ENCODE measurements around the gene TOB2.

Gene TOB2, protein sequence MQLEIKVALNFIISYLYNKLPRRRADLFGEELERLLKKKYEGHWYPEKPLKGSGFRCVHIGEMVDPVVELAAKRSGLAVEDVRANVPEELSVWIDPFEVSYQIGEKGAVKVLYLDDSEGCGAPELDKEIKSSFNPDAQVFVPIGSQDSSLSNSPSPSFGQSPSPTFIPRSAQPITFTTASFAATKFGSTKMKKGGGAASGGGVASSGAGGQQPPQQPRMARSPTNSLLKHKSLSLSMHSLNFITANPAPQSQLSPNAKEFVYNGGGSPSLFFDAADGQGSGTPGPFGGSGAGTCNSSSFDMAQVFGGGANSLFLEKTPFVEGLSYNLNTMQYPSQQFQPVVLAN

GRCh38 chr22:41446639-41447434 is at the start of gene TOB2:
TSS of gene TOB2 (minus strand) at chr22:41446801. CDS start at chr22:41437345, 9,456 bp downstream.
- peak; percentile 91 for DNase-seq (ENCODE audit: low read depth)

DNA sequence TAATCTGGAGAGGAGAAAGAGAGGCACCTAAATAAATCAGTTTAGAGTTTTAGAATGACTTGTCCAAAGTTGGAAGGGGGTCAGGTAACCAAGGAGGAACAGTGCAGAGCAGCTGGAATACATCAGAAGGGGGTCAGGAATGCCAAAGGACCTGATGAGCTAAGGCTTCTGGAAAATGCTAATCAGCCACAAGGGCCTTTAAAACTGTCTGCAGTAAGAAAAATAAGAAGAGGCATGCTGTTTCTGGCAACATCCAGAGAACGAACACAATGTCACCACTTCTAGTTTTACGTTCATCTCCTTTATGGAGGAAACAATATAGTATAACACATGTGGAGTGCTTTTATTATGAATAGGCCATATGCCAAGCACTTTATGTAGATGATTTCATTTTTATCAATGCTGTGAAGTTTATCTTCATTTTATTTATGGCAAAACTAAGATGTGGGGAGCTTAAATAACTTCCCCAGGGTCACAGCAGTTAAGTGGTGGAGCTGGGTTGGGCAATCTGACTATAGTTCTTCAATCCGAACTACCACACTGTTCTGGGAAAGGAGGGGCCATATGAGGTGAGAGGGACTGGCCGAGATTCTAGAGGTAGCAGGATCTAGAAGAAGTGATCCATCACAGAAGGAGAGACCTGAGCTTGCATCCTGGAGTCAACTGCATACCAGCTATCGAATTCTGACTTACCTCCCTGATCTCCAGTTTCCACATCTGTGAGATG is 44.9 kb upstream of the TOB2 start:
- no peak for DNase-seq (ENCODE audit: low read depth)

DNA sequence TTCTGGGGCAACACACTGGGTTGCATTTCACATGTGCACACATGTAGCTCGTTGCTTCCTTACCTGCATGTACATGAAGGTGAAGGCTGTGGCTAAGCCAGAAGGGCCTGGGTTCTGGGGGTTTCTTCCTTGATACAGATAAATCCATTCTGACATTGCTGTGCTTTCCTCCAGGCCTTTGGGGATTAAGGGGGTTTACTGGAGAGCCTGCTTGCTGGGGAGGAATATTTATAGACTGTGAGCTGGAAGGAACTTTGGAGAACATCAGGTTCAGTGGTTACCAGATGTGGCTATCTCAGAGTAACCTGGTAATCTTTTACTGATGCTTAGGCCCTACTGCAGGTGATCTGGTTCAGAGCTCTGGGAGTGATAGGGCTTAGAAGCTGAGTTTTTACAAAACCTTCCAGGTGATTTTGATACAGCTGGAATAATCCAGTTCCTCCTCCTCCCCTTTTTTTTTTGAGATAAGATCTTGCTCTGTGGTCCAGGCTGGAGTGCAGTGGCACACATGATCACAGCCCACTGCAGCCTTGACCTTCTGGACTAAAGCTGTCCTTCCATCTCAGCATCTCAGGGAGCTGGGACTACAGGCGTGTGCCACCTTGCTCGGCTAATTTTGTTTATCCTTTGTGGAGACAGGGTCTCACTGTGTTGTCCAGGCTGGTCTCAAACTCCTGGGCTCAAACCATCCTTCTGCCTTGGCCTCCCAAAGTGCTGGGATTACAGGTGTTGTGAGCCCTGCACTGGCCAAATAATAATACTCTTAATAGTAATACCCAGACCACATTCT is 42.2 kb upstream of the TOB2 start:
- DNase-seq (ENCODE audit: low read depth): no peak

GRCh38 chr22:41488076-41488475 is 41.5 kb upstream of the TOB2 start:
- DNase-seq (ENCODE audit: low read depth): no peak

DNA sequence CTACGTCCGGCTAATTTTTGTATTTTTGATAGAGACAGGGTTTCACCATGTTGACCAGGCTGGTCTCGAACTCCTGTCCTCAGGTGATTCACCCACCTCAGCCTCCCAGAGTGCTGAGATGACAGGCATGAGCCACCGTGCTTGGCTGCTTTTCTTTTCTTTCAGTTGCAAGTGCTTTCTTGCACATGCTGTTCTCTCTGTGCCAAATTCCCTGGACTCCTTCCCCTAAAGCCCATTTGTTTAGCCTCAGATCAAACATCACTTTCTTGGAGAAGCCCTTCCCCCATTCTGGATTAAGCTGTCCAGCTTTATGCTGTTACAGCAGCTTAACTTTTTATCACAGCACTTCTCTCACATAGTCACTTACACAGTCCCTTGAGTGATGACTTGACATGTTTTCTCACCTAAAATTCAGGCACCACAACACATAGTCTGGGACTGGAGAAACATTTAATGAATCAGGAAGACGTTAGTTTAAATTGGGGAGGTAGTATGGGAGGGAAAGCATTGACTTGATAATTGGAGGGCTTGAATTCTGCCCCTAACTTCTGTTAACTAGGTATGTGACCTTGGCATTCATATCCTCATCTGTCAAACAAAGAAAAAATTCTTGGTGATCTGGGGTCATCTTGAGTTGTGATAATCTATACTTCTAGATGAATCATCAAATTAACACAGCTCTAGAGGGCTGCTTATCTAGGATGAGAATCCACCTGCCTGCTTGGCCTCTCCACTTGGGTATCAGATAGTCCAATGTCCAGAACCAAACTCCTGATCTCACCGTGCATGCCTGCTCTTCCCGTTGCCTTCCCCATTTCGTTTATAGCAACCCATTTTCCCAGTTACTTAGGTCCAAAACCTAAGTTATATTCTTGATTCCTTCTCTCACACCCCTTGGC is 40.7 kb upstream of the TOB2 start:
- DNase-seq (ENCODE audit: low read depth): no peak

DNA sequence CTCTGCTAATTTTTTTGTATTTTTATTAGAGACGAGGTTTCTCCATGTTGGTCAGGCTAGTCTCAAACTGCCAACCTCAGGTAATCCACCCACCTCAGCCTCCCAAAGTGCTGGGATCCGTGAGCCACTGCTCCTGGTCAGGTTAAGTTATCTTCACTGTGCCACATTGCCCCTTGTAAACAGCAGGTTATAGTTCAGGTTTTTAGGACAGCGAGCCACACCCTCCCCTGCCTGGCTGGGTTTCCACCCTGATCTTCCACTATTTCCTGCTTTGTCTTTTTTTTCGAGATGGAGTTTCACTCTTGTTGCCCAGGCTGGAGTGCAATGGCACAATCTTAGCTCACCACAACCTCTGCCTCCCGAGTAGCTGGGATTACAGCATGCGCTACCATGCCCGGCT is 38.4 kb upstream of the TOB2 start:
- no peak for DNase-seq (ENCODE audit: low read depth)

- DNase-seq (ENCODE audit: low read depth): no peak
Measured at GRCh38 chr22:41482319-41482935, 35.8 kb upstream of the TOB2 start.

DNA sequence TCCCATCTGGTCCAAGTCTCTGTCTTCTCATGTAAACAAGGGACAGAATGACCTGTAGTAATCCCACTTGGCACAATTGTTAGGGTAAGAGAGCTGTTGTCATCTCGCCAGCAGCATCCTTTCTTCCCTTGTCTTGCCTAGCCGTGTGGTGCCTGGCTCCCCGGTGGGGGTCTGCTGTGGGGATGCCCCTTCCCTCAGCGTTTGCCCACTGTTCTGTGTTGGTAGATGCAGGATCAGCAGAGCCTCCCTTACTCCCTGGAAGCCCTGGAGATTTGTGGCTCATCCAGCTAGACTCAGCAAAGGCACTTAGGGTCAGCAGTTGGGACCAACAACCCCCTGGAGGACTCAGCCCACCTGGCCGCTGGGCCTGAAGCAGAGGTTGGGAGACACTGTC is 35.3 kb upstream of the TOB2 start:
- no peak for DNase-seq (ENCODE audit: low read depth)

GRCh38 chr22:41481131-41481830 is 34.7 kb upstream of the TOB2 start:
- DNase-seq (ENCODE audit: low read depth): no peak

GRCh38 chr22:41480397-41480735 is 33.8 kb upstream of the TOB2 start:
- DNase-seq (ENCODE audit: low read depth): no peak

DNA sequence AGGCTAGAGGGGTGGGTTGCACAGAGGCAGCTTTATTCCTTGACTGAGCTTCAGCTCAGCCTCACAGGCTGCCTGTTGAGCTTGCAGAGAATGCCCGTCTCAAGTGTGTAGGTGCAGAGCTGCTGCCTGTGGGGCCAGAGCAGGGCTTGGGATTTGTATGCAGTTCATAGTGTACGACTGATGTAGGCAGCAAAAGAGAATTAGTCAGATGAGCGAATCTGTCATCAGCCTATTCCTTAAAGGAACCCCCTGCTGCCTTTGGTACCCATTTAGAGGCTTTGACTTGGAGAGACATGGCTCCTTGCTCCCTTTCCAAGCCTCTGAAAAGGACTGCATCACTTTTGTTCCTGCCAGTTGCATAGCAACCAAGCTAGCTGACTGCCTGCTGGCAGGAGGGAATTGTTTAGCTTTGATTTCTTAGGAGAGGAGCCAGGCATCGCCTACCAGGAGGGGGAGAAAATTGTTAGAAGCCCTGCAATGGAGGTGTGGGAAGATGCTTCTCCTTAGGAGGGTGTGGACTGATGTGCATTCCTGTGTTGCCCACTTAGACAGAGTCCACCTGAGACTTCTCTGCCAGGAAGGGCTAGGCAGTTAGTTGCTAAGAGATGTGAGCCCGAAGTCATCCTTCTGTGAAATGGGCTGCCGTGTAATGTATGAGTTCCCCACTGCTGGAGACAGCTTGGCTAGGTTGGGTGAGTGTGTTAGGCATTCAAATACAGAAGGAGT is 33.2 kb upstream of the TOB2 start:
- no peak for DNase-seq (ENCODE audit: low read depth)

- DNase-seq (ENCODE audit: low read depth): no peak
Measured at GRCh38 chr22:41478891-41479521, 32.4 kb upstream of the TOB2 start.

GRCh38 chr22:41478473-41478872 is 31.9 kb upstream of the TOB2 start:
- DNase-seq (ENCODE audit: low read depth): no peak

DNA sequence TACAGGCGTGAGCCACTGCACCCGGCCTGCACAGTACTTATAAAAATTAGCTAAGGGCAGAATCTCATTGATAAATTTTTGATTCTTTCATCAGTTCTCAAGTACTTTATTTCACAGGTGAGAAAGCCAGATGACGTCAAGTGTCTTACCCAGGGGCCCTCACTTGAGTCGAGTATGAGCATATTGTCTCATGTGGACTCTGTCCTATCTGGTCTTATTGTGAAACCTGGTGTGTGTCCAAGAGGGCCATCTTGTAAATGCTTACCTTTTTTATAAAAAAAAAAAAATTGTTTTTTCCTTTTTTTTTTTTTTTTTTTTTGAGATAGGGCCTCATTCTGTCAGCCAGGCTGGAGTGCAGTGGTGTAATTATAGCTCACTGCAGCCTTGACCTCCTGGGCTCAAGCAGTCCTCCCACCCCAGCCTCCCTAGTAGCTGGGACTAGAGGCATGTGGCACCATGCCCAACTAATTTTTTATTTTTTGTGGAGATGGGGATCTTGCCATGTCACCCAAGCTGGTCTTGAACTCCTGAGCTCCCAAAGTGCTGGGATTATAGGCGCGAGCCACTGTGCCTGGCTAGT is 28.4 kb upstream of the TOB2 start:
- DNase-seq (ENCODE audit: low read depth): no peak

GRCh38 chr22:41471568-41471967 is 25.0 kb upstream of the TOB2 start:
- no peak for DNase-seq (ENCODE audit: low read depth)

GRCh38 chr22:41470886-41471285 is 24.3 kb upstream of the TOB2 start:
- no peak for DNase-seq (ENCODE audit: low read depth)

GRCh38 chr22:41469218-41469851 is 22.7 kb upstream of the TOB2 start:
- DNase-seq (ENCODE audit: low read depth): peak; percentile 23
